OCI-LY7 (cell line): ENCODE measurements around the gene PROSER2.

ENCODE experiments used
- CTCF ChIP-seq: fragments of 200-600 bp; sonication (generic); conservative IDR thresholded peaks from 2 replicates; pipeline ENCODE4 v1.5.1; 2014; ENCODE audit warnings: mild to moderate bottlenecking, antibody characterized with exemption, low read length, moderate library complexity, mixed read lengths
- EZH2phosphoT487 ChIP-seq: fragments of 200-600 bp; sonication (generic); IDR thresholded peaks from 2 replicates; pipeline ENCODE4 v1.6.1; 2018; ENCODE audit warnings: low read depth, borderline replicate concordance, mild to moderate bottlenecking, mixed run types, antibody characterized with exemption, low read length, moderate library complexity, mixed read lengths

- no peak for TF ChIP-seq CTCF
- no peak for TF ChIP-seq EZH2phosphoT487
Measured at GRCh38 chr10:11891776-11892486, 68.8 kb downstream of the PROSER2 start.
